HG03135 (cell line): ENCODE measurements around the gene PCDHGA9.
"Not testable (repeated sequence)": the region's sequence is repeated elsewhere in the genome, so short reads cannot be mapped to it uniquely, and the experiment has no call there.

Experiments
- ATAC-seq: cut with Tn5 transposase; IDR thresholded peaks from one replicate; pipeline ENCODE4 v1.9.1; 2021; ENCODE audit warnings: mild to moderate bottlenecking, moderate library complexity; ENCODE audit not compliant: unreplicated experiment

PCDHGA9 gene

DNA sequence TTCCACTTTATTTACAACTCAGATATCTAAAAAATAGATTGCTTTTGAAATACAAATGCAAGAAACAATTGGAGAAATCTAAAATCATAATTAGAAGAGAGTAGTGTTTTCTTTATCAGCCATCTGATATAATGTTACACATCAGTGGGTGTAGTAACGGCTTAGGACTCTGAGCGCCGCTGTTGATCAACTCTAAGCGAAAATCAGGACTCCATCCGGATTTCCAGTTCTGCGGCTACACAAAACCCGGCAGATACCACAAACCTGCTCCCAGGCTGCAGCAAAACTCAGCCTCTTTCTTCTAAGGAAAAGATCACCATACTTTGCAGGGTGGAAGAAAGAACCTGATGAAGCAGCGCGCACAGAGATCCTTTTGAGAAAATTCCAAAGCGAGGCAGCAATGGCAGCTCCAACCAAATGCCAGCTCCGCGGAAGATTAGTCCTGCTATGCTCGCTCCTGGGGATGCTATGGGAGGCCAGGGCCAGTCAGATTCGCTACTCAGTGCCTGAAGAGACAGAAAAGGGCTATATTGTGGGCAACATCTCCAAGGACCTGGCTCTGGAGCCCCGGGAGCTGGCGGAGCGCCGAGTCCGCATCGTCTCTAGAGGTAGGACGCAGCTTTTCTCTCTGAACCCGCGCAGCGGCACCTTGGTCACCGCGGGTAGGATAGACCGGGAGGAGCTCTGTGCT lies at the start of gene PCDHGA9:
PCDHGA9 (plus strand) TSS at position 226 of the 691 bp plus-strand sequence; CDS start at position 401, 175 bp downstream.
- no peak for ATAC-seq

DNA sequence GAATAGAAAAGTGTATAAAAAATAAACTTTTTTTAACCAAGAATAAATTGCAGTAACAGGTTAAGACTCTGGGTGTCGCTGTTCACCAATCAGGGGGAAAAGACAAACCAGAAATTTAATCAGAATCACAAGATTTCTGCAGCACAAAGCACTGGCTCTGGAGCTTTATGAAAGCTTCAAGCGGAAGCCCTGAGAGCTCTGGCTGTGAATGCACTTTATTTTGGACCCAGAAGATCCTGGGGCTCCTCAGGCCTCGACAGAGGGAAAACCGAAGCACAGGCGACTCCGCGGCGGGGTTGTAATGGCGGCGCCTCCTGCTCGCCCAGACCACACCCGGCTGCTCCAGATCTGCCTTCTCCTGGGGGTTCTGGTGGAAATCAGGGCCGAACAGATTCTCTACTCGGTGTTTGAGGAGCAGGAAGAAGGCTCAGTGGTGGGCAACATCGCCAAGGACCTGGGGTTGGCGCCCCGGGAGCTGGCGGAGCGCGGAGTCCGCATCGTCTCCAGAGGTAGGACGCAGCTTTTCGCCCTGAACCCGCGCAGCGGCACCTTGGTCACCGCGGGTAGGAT lies 47.6 kb upstream of the PCDHGA9 start, which contains the start of gene PCDHGA4:
PCDHGA4 (plus strand) TSS at position 122 of the 570 bp plus-strand sequence; CDS start at position 209, 87 bp downstream.
- ATAC-seq, result no peak

DNA sequence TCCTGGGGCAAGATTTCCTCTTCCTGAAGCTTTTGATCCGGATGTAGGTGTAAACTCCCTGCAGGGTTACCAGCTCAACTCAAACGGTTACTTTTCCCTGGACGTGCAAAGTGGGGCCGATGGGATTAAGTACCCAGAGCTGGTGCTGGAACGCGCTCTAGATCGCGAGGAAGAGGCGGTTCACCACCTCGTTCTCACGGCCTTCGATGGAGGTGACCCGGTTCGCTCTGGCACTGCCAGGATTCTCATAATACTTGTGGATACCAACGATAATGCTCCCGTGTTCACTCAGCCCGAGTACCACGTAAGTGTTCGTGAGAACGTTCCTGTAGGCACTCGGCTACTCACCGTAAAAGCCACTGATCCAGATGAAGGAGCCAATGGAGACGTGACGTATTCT lies 46.9 kb upstream of the PCDHGA9 start:
- no peak for ATAC-seq

DNA sequence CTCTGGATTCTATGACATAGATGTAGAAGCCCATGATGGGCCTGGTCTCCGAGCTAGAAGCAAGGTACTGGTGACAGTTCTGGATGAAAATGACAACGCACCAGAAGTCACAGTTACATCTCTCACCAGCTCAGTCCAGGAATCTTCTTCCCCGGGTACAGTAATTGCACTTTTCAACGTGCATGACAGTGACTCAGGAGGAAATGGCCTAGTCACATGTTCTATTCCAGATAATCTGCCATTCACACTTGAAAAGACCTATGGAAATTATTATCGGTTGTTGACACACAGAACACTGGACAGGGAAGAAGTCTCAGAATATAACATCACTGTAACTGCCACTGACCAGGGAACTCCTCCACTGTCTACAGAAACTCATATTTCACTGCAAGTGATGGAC lies 46.4 kb upstream of the PCDHGA9 start:
- no peak for ATAC-seq

DNA sequence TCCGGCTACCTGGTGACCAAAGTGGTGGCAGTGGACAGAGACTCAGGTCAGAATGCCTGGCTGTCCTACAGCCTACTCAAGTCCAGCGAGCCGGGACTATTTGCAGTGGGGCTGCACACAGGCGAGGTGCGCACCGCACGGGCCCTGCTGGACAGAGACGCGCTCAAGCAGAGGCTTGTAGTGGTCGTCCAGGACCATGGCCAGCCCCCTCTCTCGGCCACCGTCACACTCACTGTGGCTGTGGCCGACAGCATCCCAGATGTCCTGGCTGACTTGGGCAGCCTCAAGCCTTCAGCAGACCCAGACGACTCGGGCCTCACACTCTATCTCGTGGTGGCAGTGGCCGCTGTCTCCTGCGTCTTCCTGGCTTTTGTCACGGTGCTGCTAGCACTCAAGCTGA lies 45.6 kb upstream of the PCDHGA9 start:
- ATAC-seq, result no peak

DNA sequence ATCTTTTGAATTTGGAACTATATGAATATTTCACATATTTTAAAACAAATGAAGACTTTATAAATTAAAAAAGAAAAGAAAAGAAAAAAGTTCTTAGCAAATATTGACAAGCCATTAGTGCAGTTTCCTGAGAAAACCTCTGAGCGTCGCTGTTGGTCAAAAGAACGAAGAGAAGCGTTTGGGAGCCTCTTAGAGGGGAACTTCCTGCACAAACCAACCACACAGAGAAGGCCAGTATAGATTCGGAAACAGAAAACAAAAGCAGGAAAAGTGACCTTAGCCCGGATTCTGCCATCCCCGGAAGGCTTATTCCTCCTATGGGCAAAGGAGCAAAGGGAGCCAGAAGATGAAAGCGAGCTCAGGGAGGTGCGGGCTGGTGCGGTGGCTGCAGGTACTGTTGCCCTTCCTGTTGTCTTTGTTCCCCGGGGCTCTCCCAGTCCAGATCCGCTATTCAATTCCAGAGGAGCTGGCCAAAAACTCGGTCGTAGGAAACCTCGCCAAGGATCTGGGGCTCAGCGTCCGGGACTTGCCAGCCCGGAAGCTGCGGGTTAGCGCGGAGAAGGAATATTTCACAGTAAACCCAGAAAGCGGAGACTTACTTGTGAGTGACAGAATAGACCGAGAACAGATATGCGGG lies 42.7 kb upstream of the PCDHGA9 start, which contains the start of gene PCDHGB2:
PCDHGB2 (plus strand) TSS at position 205 of the 637 bp plus-strand sequence; CDS start at position 347, 142 bp downstream.
- no peak for ATAC-seq

DNA sequence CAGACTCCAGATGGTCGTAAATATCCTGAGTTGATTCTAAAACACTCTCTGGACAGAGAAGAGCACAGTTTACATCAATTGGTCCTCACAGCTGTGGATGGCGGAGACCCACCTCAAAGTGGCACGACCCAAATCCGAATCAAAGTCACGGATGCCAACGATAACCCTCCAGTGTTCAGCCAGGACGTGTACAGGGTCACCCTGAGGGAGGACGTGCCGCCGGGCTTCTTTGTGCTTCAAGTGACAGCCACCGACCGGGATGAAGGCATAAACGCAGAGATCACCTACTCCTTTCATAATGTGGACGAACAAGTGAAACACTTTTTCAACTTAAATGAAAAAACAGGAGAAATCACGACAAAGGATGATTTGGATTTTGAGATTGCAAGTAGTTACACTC lies 41.9 kb upstream of the PCDHGA9 start:
- ATAC-seq, result no peak

DNA sequence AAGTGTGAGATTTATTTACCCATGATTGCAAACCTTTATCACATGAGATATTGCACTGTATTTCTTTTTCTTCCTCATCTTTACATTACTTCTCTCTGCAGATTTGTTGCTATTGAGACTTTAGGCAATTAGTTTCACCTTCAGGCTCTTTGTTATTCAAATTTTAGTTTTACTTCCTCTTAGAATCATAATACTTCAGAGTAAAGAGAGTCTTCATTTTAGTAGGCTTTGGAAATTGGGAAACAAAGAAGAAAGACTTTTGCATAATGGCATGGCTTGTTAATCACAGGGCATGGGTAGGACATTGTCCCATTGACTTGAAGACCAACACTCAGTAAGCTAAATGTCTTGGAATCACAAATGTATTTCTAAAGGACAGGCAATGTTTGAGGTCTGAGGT lies 39.9 kb upstream of the PCDHGA9 start:
- ATAC-seq, result no peak

DNA sequence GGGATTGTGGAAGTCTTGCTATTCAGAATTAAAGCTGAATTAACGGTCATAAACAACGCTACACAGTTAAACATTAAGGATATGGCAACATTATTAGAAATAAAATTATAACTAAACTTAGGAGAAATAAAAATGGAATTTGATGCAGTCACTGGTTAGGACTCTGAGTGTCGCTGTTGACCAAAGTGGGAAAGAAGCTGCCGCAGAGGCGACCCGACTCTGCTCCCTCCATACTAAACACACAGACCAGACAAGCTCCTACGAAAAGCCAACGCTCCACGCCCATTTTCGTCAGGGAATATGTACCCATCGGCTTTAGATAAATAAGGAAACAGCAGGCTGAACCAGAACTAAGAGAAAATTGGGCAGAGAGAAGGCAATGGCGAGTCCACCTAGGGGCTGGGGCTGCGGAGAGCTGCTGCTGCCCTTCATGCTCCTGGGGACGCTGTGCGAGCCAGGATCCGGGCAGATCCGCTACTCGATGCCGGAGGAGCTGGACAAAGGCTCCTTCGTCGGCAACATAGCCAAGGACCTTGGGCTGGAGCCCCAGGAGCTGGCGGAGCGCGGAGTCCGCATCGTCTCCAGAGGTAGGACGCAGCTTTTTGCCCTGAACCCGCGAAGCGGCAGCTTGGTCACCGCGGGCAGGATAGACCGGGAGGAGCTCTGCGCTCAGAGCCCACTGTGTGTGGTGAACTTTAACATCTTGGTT lies 38.5 kb upstream of the PCDHGA9 start, which contains the start of gene PCDHGA5:
PCDHGA5 (plus strand) TSS at position 211 of the 709 bp plus-strand sequence; CDS start at position 380, 169 bp downstream.
- no peak for ATAC-seq

DNA sequence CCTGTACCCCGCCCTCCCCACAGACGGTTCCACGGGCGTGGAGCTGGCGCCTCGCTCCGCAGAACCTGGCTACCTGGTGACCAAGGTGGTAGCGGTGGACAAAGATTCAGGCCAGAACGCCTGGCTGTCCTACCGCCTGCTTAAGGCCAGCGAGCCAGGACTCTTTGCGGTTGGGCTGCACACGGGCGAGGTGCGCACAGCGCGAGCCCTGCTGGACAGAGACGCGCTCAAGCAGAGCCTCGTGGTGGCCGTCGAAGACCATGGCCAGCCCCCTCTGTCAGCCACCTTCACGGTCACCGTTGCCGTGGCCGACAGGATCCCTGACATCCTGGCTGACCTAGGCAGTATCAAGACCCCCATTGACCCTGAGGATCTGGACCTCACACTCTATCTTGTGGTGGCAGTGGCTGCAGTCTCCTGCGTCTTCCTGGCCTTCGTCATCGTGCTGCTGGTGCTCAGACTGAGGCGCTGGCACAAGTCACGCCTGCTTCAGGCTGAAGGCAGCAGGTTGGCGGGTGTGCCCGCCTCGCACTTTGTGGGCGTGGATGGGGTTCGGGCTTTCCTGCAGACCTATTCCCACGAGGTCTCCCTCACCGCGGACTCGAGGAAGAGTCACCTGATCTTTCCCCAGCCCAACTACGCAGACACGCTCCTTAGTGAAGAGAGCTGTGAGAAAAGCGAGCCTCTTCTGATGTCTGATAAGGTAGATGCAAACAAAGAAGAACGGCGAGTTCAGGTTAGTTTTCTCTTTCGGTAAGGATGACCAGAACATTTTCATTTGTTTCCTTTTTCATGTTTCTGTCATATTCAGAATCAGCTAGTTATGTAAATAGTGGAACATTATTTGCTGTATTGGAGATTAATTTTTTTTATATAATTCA lies 36.3 kb upstream of the PCDHGA9 start:
- ATAC-seq, result no peak

DNA sequence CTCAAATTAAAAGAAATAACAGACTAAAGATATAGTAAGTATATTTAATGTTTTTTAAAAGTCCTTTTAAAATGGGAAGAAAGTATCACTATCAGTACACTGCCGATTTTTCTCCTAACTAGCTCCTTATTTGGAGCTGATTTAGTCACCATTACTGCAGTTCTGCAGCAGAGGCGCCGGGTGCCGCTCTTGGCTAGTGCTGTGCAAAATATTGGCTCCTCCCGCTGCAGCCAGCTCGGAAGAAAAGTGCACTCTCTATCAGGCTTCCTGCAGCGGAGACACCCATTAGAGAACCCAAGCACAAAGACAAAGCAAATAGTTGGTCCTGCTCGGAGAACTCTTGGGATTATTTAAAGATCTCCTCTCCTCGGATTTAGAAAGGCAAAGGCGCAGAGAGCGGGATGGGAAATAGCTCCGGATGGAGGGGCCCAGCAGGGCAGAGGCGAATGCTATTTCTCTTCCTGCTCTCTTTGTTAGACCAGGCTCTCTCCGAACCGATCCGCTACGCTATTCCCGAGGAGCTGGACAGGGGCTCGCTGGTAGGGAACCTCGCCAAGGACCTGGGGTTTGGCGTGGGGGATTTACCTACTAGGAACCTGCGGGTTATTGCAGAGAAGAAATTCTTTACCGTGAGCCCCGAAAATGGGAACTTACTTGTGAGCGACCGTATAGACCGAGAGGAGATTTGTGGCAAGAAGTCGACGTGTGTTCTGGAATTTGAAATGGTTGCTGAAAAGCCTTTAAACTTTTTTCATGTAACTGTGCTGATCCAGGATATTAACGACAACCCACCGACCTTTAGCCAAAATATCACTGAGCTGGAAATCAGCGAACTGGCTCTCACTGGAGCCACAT lies 32.4 kb upstream of the PCDHGA9 start, which contains the start of gene PCDHGB3:
PCDHGB3 (plus strand) TSS at position 249 of the 855 bp plus-strand sequence; CDS start at position 402, 153 bp downstream.
- peak; percentile 75 for ATAC-seq

DNA sequence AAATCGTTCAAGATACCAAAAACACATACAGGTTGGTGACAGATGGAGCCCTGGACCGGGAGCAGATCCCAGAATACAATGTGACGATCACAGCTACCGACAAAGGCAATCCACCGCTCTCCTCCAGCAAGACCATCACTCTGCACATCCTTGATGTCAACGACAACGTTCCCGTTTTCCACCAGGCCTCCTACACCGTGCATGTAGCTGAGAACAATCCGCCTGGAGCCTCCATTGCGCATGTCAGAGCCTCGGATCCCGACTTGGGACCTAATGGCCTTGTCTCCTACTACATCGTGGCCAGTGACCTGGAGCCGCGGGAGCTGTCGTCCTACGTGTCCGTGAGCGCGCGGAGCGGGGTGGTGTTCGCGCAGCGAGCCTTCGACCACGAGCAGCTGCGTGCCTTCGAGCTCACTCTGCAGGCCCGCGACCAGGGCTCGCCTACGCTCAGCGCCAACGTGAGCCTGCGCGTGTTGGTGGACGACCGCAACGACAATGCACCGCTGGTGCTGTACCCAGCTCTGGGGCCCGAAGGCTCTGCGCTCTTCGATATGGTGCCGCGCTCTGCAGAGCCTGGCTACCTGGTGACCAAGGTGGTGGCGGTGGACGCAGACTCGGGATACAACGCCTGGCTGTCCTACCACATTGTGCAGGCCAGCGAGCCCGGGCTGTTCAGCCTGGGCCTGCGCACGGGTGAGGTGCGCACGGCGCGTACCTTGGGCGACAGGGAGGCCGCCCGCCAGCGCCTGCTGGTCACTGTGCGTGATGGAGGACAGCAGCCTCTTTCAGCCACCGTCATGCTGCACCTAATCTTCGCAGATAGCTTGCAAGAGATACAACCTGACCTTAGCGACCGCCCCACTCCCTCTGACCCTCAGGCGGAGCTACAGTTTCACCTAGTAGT lies 30.8 kb upstream of the PCDHGA9 start:
- no peak for ATAC-seq

DNA sequence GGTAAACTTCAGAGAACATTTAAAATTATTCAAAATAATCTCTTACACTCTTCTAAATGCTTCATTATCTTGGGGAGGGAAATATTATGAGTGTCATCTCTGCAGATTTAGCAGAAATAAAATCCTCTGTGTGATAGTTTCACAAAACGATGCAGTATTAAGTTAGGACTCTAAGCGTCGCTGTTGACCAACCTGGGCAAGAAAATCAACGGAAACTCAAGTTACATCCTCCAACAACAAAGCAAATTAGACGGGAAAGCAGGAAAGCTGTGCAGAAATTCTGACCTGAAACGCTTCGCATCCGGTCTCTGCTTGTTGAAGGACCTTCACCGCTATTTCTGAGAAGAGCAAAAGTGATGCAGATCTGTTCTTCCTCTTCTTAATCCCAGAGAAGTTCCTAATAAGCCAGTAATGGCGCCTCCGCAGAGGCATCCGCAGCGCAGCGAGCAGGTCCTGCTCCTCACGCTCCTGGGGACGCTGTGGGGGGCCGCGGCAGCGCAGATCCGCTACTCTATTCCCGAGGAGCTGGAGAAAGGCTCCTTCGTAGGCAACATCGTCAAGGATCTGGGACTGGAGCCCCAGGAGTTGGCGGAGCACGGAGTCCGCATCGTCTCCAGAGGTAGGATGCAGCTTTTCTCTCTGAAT lies 28.8 kb upstream of the PCDHGA9 start, which contains the start of gene PCDHGA6:
PCDHGA6 (plus strand) TSS at position 219 of the 645 bp plus-strand sequence; CDS start at position 412, 193 bp downstream.
- no peak for ATAC-seq

DNA sequence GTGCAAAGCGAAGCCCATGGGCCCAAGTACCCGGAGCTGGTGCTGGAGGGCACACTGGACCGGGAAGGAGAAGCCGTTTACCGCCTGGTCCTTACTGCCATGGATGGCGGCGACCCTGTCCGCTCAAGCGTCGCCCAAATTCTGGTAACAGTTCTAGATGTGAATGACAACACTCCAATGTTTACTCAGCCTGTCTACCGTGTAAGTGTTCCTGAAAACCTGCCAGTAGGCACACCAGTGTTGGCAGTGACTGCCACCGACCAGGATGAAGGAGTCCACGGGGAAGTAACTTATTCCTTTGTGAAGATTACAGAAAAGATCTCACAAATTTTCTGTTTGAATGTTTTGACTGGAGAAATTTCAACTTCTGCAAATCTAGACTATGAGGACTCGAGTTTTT lies 28.0 kb upstream of the PCDHGA9 start:
- ATAC-seq, result no peak

DNA sequence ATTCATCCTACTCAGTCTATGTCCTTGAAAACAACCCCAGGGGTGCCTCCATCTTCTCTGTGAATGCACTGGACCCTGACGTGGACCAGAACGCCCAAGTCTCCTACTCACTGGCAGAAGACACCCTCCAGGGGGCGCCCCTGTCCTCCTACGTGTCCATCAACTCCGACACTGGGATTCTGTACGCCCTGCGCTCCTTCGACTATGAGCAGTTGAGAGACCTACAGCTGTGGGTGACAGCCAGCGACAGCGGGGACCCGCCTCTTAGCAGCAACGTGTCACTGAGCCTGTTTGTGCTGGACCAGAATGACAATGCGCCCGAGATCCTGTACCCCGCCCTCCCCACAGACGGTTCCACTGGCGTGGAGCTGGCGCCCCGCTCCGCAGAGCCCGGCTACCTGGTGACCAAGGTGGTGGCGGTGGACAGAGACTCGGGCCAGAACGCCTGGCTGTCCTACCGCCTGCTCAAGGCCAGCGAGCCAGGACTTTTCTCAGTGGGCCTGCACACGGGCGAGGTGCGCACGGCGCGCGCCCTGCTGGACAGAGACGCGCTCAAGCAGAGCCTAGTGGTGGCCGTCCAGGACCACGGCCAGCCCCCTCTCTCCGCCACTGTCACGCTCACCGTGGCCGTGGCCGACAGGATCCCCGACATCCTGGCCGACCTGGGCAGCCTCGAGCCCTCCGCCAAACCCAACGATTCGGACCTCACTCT lies 27.0 kb upstream of the PCDHGA9 start:
- ATAC-seq, result not testable (repeated sequence)

DNA sequence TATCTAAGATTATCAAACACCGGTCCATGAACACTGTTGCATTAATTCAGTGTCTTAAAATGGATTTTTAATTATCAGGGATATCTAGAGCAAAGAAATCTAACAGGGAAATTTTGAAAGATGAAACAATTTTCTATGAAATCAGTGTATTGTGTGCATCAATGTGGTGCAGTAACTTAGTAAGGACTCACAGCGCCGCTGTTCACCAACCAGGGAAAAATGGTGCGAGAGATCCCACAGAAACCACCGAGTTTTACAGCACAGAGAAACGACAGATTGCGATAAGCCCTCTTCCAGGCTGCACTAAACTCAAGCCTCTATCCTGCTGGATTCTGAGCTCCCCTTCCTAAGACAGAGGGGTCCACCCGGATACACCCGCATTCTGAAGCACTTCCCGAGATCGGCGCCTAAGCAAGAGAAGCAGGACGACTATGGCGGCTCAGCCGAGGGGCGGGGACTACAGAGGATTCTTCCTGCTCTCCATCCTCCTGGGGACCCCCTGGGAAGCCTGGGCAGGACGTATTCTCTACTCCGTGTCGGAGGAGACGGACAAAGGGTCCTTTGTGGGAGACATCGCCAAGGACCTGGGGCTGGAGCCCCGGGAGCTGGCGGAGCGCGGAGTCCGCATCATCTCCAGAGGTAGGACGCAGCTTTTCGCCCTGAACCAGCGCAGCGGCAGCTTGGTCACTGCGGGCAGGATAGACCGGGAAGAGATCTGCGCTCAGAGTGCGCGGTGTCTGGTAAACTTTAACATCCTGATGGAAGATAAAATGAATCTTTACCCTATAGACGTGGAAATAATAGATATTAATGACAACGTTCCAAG lies 19.9 kb upstream of the PCDHGA9 start, which contains the start of gene PCDHGA7:
PCDHGA7 (plus strand) TSS at position 274 of the 826 bp plus-strand sequence; CDS start at position 432, 158 bp downstream.
- ATAC-seq, result no peak
